ENCODE data around the gene TRIP10. TPM values are rescaled to one million over a fixed set of nuclear protein-coding genes. Genes with fewer than 3 reads are reported as not detected.
A peak's percentile ranks its signal among the peaks of the same experiment; 100 is the strongest.

The TRIP10 gene
- total RNA-seq, 2 donors from 2014 or later = 111 to 116 TPM

DNA sequence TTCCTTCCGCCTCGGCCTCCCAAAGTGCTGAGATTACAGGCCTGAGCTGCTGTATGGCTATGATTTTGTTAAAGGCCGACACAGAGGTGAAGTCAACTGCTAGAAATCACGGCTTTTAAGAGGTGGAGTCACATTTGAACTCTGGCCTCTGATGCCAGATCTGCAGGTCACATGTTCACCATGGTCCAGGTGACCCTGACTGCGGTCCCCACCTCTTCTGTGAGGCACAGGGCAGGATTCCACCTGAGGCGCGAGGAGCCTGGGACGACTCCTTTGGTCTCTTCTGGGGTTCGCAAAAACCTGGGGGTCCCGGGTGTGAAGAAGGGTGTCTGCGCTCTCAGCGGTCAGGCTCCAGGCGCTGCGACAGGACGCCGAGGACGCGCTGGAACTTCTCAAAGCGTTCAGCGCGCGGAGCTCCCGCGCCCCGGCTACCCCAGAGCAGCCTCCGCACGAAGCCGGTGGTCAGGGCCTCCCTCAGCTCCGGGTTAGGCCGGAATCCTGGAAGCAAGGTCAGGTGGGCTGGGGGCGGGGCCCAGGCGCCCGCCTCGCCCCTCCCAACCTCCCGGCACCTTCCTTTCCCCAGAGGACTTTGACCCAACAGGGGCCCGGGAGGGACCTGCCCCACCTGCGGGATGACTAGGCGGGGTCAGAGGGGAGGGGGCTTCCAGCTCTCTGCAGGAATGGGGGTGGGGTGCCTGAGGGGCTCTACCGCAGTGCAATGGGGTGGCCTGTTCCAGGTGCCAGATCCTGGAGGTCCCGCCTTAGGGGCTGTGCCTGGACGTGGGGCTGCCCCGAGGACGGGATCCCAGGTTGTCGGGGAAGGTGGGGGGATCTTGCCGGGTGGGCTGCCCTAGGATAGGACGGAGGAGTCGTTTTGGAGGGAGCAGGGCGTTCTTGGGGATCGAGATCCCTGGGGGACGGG is 13.0 kb downstream of the TRIP10 start:
- H3K4me3 ChIP-seq (ENCODE audit: low read length) = no peak overlapping the region
- Mint-ChIP-seq H3K9me3 (no peaks in the 10 kb centered on the region), H3K27me3 (ENCODE audit: insufficient read depth) (no peaks in the 10 kb centered on the region), H3K4me3 (peak overlapping the region; percentile 65), H3K27ac (peak overlapping the region; percentile 98), H3K4me1 (peaks cover 2% of the 10 kb centered on the region), H3K36me3 (ENCODE audit: low read depth) (peaks cover 56% of the 10 kb centered on the region)
- WGBS, 2 experiments (ENCODE audit: insufficient coverage in 1 of 2, insufficient read length in 1 of 2) = 84 to 87% methylated on average over 33 to 50 of the region's 50 CpGs
- DNase-seq = peak; percentile 95
- no peaks in the 10 kb centered on the region for H3K4me1 ChIP-seq (ENCODE audit: control insufficient read depth, insufficient read depth, low read length)
- TF ChIP-seq, protein P1, sequence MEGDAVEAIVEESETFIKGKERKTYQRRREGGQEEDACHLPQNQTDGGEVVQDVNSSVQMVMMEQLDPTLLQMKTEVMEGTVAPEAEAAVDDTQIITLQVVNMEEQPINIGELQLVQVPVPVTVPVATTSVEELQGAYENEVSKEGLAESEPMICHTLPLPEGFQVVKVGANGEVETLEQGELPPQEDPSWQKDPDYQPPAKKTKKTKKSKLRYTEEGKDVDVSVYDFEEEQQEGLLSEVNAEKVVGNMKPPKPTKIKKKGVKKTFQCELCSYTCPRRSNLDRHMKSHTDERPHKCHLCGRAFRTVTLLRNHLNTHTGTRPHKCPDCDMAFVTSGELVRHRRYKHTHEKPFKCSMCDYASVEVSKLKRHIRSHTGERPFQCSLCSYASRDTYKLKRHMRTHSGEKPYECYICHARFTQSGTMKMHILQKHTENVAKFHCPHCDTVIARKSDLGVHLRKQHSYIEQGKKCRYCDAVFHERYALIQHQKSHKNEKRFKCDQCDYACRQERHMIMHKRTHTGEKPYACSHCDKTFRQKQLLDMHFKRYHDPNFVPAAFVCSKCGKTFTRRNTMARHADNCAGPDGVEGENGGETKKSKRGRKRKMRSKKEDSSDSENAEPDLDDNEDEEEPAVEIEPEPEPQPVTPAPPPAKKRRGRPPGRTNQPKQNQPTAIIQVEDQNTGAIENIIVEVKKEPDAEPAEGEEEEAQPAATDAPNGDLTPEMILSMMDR (conservative IDR thresholded peaks at IDR 0.05) = no peak
- H3K27ac ChIP-seq (ENCODE audit: low read depth, low read length) = no peak overlapping the region
- no peaks in the 10 kb centered on the region for H3K9me3 ChIP-seq (ENCODE audit: control insufficient read depth, low read length)
- H3K36me3 ChIP-seq (ENCODE audit: control insufficient read depth, insufficient read depth, low read length) = peaks cover 60% of the 10 kb centered on the region
- H3K27me3 ChIP-seq (ENCODE audit: control insufficient read depth, insufficient read depth, low read length, poor library complexity, severe bottlenecking) = no peaks in the 10 kb centered on the region
- H3K9ac ChIP-seq (ENCODE audit: extremely low read depth, low read length, poor library complexity, severe bottlenecking) = no peak overlapping the region

DNA sequence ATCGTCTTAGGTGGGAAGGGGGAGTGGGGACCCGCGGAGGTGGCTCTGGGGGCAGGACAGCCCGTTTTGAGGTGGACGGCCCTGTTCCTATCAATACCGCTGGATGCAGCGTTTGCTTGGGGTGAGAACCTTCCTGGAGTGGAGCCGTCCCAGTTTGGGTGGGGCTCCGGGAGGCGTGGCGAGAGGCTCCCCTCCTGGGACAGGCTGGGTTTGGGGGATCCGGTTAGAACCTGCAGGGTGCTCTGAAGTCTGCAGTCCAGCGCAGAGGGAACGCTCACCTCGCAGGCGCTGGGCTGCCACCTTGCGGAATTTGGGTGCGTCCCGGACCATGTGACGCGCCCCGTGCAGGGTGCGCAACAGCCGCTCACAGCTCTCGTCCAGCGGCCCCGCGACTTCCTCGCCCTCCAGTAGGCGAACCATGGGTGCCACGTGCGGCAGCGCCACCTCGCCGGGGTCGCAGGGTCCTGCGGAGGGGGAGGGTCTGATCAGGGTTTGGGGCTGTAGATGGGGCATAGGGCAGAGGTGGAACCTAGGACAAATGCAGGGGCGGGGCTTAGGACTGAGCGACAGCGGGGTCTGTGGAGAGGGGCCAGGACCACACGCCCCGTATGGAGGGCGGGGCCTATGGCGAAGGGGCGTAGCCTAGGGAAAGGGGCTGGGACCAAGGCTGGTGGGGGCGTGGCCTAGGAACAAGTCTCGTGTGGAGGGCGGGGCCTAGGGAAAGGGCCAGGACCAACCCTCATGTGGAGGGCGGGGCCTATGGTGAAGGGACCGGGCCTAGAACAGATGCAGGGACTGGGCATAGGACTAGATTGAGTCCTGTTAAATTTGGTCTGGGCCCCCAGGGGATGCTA is 13.9 kb downstream of the TRIP10 start:
- Histone ChIP-seq H3K27ac (ENCODE audit: low read depth, low read length) (no peak overlapping the region), H3K27me3 (ENCODE audit: control insufficient read depth, insufficient read depth, low read length, poor library complexity, severe bottlenecking) (no peaks in the 10 kb centered on the region), H3K36me3 (ENCODE audit: control insufficient read depth, insufficient read depth, low read length) (peaks cover 51% of the 10 kb centered on the region), H3K4me1 (ENCODE audit: control insufficient read depth, insufficient read depth, low read length) (no peaks in the 10 kb centered on the region), H3K9ac (ENCODE audit: extremely low read depth, low read length, poor library complexity, severe bottlenecking) (no peak overlapping the region), H3K9me3 (ENCODE audit: control insufficient read depth, low read length) (no peaks in the 10 kb centered on the region), H3K4me3 (ENCODE audit: low read length) (no peak overlapping the region)
- H3K36me3 Mint-ChIP-seq (ENCODE audit: low read depth) = peaks cover 51% of the 10 kb centered on the region
- WGBS, 2 experiments (ENCODE audit: insufficient coverage in 1 of 2, insufficient read length in 1 of 2) = 70 to 81% methylated on average over 27 to 50 of the region's 50 CpGs
- DNase-seq = peak; percentile 100
- H3K4me1 Mint-ChIP-seq = peaks cover 2% of the 10 kb centered on the region
- TF ChIP-seq, protein P1 (conservative IDR thresholded peaks at IDR 0.05) = peak; percentile 66
- no peaks in the 10 kb centered on the region for H3K27me3 Mint-ChIP-seq (ENCODE audit: insufficient read depth)
- H3K4me3 Mint-ChIP-seq = peak overlapping the region; percentile 65
- H3K9me3 Mint-ChIP-seq = no peaks in the 10 kb centered on the region
- H3K27ac Mint-ChIP-seq = peak overlapping the region; percentile 98

DNA sequence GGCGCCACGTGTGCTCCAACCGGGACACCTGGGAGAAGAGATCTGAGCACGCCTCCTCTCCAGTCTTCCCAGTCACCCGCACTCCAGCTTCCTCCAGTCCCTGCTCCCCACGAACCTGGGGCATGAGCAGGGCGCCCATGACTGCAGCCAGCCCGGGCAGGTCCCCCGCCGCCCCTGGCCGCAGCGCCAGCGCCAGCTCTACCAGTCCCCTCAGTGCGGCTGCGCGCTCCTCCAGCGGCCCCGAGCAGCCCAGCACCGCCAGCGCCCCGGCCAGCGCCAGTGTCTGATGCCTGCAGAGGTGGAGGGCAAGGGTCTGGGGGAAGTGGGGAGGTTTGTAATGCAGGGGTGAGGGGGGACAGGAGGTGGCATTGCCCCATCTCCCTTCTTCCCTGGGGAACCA is 14.7 kb downstream of the TRIP10 start:
- TF ChIP-seq, protein P1 (conservative IDR thresholded peaks at IDR 0.05) = no peak
- Mint-ChIP-seq H3K4me1 (peaks cover 2% of the 10 kb centered on the region), H3K9me3 (no peaks in the 10 kb centered on the region), H3K27ac (no peak overlapping the region), H3K4me3 (no peak overlapping the region), H3K27me3 (ENCODE audit: insufficient read depth) (no peaks in the 10 kb centered on the region), H3K36me3 (ENCODE audit: low read depth) (peaks cover 48% of the 10 kb centered on the region)
- H3K27ac ChIP-seq (ENCODE audit: low read depth, low read length) = no peak overlapping the region
- H3K9me3 ChIP-seq (ENCODE audit: control insufficient read depth, low read length) = no peaks in the 10 kb centered on the region
- H3K9ac ChIP-seq (ENCODE audit: extremely low read depth, low read length, poor library complexity, severe bottlenecking) = no peak overlapping the region
- H3K4me1 ChIP-seq (ENCODE audit: control insufficient read depth, insufficient read depth, low read length) = no peaks in the 10 kb centered on the region
- 95 to 100% methylated on average over 5 to 22 of the region's 22 CpGs for WGBS, 2 experiments (ENCODE audit: insufficient coverage in 1 of 2, insufficient read length in 1 of 2)
- no peaks in the 10 kb centered on the region for H3K27me3 ChIP-seq (ENCODE audit: control insufficient read depth, insufficient read depth, low read length, poor library complexity, severe bottlenecking)
- DNase-seq = peak; percentile 51
- no peak overlapping the region for H3K4me3 ChIP-seq (ENCODE audit: low read length)
- peaks cover 44% of the 10 kb centered on the region for H3K36me3 ChIP-seq (ENCODE audit: control insufficient read depth, insufficient read depth, low read length)

Data from endodermal cell (in vitro differentiated cells).